Measurements from ENCODE around the gene INAVA. TPM values are rescaled to one million over a fixed set of nuclear protein-coding genes. Genes with fewer than 3 reads are reported as not detected.

INAVA gene
- total and polyA plus RNA-seq, 5 donors: not detected

DNA sequence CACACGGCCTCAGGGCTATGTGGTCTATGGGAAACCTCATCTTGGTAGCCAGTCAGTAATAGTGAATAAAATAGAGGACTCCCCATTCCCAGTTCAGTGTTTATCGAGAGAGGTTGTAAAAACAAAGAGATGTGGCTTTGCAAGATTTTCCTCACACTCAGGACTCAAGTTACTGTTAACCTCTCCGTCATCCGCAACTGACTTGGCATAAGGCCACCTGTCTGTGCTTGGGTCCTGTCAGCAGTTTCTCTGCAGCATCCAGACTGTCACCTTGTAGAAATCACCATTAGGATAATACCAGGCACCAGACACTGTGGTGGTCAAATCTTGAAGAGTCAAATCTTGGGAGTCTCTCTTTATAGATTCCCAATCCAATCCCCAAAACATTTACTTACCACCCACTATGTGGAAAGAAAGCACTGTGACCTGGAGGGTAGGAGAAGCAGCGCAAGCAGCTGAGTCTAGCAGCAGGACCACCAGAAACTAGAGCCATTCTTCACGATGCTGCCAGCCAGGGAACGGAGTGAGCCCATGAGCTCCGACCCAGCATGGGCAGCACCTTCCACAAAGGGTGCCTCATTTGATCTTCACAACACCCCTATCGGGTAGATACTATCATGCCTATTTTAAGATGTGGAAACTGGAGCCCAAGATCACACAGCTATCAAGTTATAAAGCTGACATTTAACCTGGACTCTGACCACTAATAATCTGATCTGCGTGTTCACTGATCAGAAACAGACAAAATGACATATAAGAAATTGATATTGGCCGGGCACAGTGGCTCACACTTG lies 27.5 kb upstream of the INAVA start:
- Histone ChIP-seq H3K27me3 (ENCODE audit: control insufficient read depth, insufficient read depth) (no peaks in the 10 kb centered on the region), H3K4me3 (ENCODE audit: low read length) (no peak overlapping the region), H3K9me3 (ENCODE audit: control insufficient read depth, low read length) (no peaks in the 10 kb centered on the region), H3K4me1 (ENCODE audit: control insufficient read depth, insufficient read depth, low read length) (no peaks in the 10 kb centered on the region), H3K27ac (ENCODE audit: low read length) (no peak overlapping the region)
- intact Hi-C loops (cut with DNase I): no loop called here
- 37% methylated on average over 11 of the region's 11 CpGs for WGBS
- ATAC-seq (peak; percentile 23 to 55), DNase-seq (no peak)

DNA sequence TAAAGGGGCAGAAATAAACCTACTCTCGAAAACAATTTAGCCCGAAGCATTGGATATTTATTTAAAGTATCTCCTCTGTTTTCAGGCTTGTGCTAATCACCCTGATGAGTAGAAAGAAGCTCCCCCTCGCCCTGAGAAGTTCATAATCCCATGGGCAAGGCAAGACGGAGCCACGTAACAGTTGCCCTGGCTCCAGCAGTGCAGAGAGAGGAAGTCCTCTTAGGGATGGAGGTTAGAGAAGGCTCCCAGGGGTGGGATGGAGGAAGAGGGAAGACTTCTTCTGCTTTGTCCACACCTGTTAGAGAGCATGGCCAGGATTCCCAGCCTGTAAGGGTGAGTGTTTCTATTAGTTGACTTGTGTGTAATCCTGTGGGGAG lies 25.3 kb upstream of the INAVA start:
- Histone ChIP-seq H3K9me3 (ENCODE audit: control insufficient read depth, low read length) (no peaks in the 10 kb centered on the region), H3K4me3 (ENCODE audit: low read length) (no peak overlapping the region), H3K4me1 (ENCODE audit: control insufficient read depth, insufficient read depth, low read length) (peaks cover 5% of the 10 kb centered on the region), H3K27ac (ENCODE audit: low read length) (no peak overlapping the region), H3K27me3 (ENCODE audit: control insufficient read depth, insufficient read depth) (no peaks in the 10 kb centered on the region)
- 73% methylated on average over 5 of the region's 5 CpGs for WGBS
- DNase-seq: no peak
- no peak for ATAC-seq
- intact Hi-C loops (cut with DNase I): no loop called here

GRCh38 chr1:200869753-200870391 lies 24.8 kb upstream of the INAVA start:
- no peak for DNase-seq
- Histone ChIP-seq H3K4me3 (ENCODE audit: low read length) (no peak overlapping the region), H3K27ac (ENCODE audit: low read length) (no peak overlapping the region), H3K9me3 (ENCODE audit: control insufficient read depth, low read length) (no peaks in the 10 kb centered on the region), H3K27me3 (ENCODE audit: control insufficient read depth, insufficient read depth) (no peaks in the 10 kb centered on the region), H3K4me1 (ENCODE audit: control insufficient read depth, insufficient read depth, low read length) (peaks cover 5% of the 10 kb centered on the region)
- WGBS: 88% methylated on average over 9 of the region's 9 CpGs
- intact Hi-C loops (cut with DNase I): no loop called here
- no peak for ATAC-seq

DNA sequence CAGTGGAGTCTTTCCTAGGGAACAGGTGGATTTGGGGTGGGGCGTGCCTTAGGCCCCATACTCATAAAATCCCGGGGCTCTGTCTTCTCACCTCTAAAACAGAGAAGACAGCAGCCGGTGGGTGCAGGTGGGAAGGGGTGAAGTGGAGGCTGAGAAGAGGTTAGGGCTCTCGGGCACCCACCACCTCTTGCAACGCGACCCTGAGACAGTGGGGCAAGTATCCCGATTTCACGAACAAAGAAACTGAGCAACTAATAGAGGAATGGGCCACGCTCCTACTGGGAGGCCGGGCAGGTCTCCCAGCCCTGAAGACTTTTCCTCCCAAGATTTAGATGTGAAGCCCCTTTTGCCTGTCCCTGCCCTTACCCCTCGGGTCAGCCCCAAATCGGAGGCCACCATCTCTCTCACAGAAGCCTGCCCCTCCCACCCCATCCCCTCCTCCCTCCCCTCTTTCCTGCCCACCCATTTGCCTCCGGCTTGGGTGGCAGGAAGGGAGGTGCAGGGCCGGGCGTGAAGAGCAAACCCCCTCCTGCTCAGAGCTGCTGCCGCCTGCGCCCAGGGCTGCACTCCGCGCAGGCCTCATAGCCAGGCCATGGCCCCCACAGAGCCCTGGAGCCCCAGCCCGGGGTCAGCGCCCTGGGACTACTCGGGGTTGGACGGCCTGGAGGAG lies 22.1 kb upstream of the INAVA start, which contains the start of gene GPR25:
Gene GPR25 (plus strand): TSS at position 536 of the 670 bp plus-strand sequence. CDS start 57 bp downstream, at position 593.
- ATAC-seq (peak in 1 of 2 donors; percentile 29), DNase-seq (no peak)
- Histone ChIP-seq H3K4me1 (ENCODE audit: control insufficient read depth, insufficient read depth, low read length) (peaks cover 5% of the 10 kb centered on the region), H3K27ac (ENCODE audit: low read length) (no peak within 1 kb of the TSS), H3K27me3 (ENCODE audit: control insufficient read depth, insufficient read depth) (no peaks in the 10 kb centered on the region), H3K4me3 (ENCODE audit: low read length) (peak within 1 kb of the TSS; percentile 16), H3K9me3 (ENCODE audit: control insufficient read depth, low read length) (no peaks in the 10 kb centered on the region)
- WGBS: 66% methylated on average over 23 of the region's 23 CpGs
- intact Hi-C loops (cut with DNase I): no loop called here

DNA sequence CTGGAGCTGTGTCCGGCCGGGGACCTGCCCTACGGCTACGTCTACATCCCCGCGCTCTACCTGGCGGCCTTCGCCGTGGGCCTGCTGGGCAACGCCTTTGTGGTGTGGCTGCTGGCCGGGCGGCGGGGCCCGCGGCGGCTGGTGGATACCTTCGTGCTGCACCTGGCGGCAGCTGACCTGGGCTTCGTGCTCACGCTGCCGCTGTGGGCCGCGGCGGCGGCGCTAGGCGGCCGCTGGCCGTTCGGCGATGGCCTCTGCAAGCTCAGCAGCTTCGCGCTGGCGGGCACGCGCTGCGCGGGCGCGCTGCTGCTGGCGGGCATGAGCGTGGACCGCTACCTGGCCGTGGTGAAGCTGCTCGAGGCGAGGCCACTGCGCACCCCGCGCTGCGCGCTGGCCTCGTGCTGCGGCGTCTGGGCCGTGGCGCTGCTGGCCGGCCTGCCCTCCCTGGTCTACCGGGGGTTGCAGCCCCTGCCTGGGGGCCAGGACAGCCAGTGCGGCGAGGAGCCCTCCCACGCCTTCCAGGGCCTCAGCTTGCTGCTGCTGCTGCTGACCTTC lies 21.5 kb upstream of the INAVA start:
- Histone ChIP-seq H3K9me3 (ENCODE audit: control insufficient read depth, low read length) (no peaks in the 10 kb centered on the region), H3K27ac (ENCODE audit: low read length) (no peak overlapping the region), H3K4me1 (ENCODE audit: control insufficient read depth, insufficient read depth, low read length) (peaks cover 5% of the 10 kb centered on the region), H3K27me3 (ENCODE audit: control insufficient read depth, insufficient read depth) (no peaks in the 10 kb centered on the region), H3K4me3 (ENCODE audit: low read length) (peak overlapping the region; percentile 16)
- 8% methylated on average over 61 of the region's 61 CpGs for WGBS
- intact Hi-C loops (cut with DNase I): no loop called here
- ATAC-seq (peak; percentile 25 to 37), DNase-seq (peak in 2 of 3 donors; percentile 48 to 52)

- Histone ChIP-seq H3K9me3 (ENCODE audit: control insufficient read depth, low read length) (no peaks in the 10 kb centered on the region), H3K4me1 (ENCODE audit: control insufficient read depth, insufficient read depth, low read length) (peaks cover 5% of the 10 kb centered on the region), H3K27ac (ENCODE audit: low read length) (no peak overlapping the region), H3K4me3 (ENCODE audit: low read length) (no peak overlapping the region), H3K27me3 (ENCODE audit: control insufficient read depth, insufficient read depth) (no peaks in the 10 kb centered on the region)
- intact Hi-C loops (cut with DNase I): no loop called here
- ATAC-seq (peak; percentile 27 to 46), DNase-seq (peak in 1 of 3 donors; percentile 40)
- WGBS: 17% methylated on average over 66 of the region's 66 CpGs
Observed at GRCh38 chr1:200873671-200874397, 20.9 kb upstream of the INAVA start.

GRCh38 chr1:200874694-200875093 lies 20.0 kb upstream of the INAVA start:
- DNase-seq: no peak

GRCh38 chr1:200875416-200875815 lies 19.3 kb upstream of the INAVA start:
- WGBS: 87% methylated on average over 5 of the region's 5 CpGs
- no peak overlapping the region for H3K4me3 ChIP-seq (ENCODE audit: low read length)
- H3K27ac ChIP-seq (ENCODE audit: low read length): no peak overlapping the region
- intact Hi-C loops (cut with DNase I): no loop called here
- ATAC-seq (no peak), DNase-seq (no peak)
- H3K27me3 ChIP-seq (ENCODE audit: control insufficient read depth, insufficient read depth): no peaks in the 10 kb centered on the region
- H3K9me3 ChIP-seq (ENCODE audit: control insufficient read depth, low read length): no peaks in the 10 kb centered on the region
- peaks cover 5% of the 10 kb centered on the region for H3K4me1 ChIP-seq (ENCODE audit: control insufficient read depth, insufficient read depth, low read length)

More at GRCh38 chr1:200874694-200875093, 20.0 kb upstream of the INAVA start:
- H3K27me3 ChIP-seq (ENCODE audit: control insufficient read depth, insufficient read depth): no peaks in the 10 kb centered on the region
- ATAC-seq: no peak
- 84% methylated on average over 6 of the region's 6 CpGs for WGBS
- H3K27ac ChIP-seq (ENCODE audit: low read length): no peak overlapping the region
- intact Hi-C loops (cut with DNase I): no loop called here
- no peaks in the 10 kb centered on the region for H3K9me3 ChIP-seq (ENCODE audit: control insufficient read depth, low read length)
- no peak overlapping the region for H3K4me3 ChIP-seq (ENCODE audit: low read length)
- peaks cover 5% of the 10 kb centered on the region for H3K4me1 ChIP-seq (ENCODE audit: control insufficient read depth, insufficient read depth, low read length)

- Histone ChIP-seq H3K9me3 (ENCODE audit: control insufficient read depth, low read length) (no peaks in the 10 kb centered on the region), H3K4me3 (ENCODE audit: low read length) (no peak overlapping the region), H3K27ac (ENCODE audit: low read length) (no peak overlapping the region), H3K27me3 (ENCODE audit: control insufficient read depth, insufficient read depth) (no peaks in the 10 kb centered on the region), H3K4me1 (ENCODE audit: control insufficient read depth, insufficient read depth, low read length) (peaks cover 5% of the 10 kb centered on the region)
- no peak for DNase-seq
- intact Hi-C loops (cut with DNase I): no loop called here
- WGBS: 79% methylated on average over 3 of the region's 3 CpGs
- ATAC-seq: no peak
Observed at GRCh38 chr1:200877010-200877409, 17.7 kb upstream of the INAVA start.

DNA sequence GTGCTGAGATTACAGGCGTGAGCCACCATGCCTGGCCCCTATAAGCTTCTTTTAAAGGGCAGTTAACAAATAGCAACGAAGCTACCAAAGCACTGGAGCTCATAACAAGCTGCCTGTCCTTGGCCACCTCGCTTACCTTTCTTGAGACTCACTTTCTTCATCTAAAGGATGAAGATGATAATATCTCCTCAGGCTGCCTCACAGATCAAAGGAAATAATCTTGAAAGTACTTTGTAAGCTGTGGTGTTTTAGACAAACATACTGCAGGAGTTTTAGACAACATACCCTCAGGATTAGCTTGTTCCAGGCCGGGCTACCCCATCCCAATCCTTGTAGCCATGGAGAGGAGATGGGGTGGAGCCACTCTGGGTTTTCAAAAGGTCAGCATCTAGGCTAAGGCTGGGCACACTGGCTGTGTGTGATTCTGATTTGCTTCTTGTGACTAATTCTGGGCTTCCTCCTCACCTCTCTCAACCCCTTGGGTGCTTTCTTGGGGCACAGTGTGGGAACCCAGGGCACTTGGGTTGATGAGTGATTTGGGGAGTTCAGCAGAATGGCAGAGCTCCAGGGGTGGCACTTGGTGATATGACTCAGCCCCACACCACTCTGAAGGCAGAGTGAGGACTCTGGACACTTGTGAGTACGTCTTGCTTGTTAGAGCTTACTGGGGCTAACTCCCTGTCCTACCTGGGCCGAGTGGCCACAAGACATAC lies 16.7 kb upstream of the INAVA start:
- intact Hi-C loops (cut with DNase I): no loop called here
- Histone ChIP-seq H3K27me3 (ENCODE audit: control insufficient read depth, insufficient read depth) (no peaks in the 10 kb centered on the region), H3K27ac (ENCODE audit: low read length) (no peak overlapping the region), H3K9me3 (ENCODE audit: control insufficient read depth, low read length) (no peaks in the 10 kb centered on the region), H3K4me3 (ENCODE audit: low read length) (no peak overlapping the region), H3K4me1 (ENCODE audit: control insufficient read depth, insufficient read depth, low read length) (peaks cover 3% of the 10 kb centered on the region)
- WGBS: 84% methylated on average over 6 of the region's 6 CpGs
- no peak for ATAC-seq
- DNase-seq: no peak

Measured in right cardiac atrium (tissue), 5 donors.